Caco-2 (cell line): ENCODE measurements around the gene HOXB9. TPM values are rescaled to one million over a fixed set of nuclear protein-coding genes. Genes with fewer than 3 reads are reported as not detected.

Experiments
- BruUV-seq: library from RNA; stranded (reverse); fragments of 400-500 nt; replicated peaks from 2 replicates; lab custom pipeline; 2021; lab: Mats Ljungman, UMichigan
- CTCF ChIA-PET: fragments of 300-600 bp; sonication (Branson Sonifier 250); formaldehyde crosslinking; loops from one replicate; lab custom pipeline; 2022; ENCODE audit warnings: antibody characterized with exemption; lab: Charles Lee
- POLR2A ChIA-PET: fragments of 300-600 bp; sonication (Branson Sonifier 250); formaldehyde crosslinking; loops from one replicate; lab custom pipeline; 2022; ENCODE audit warnings: antibody characterized with exemption; lab: Charles Lee
- DNase-seq, 2 experiments: peaks; one replicate each; pipeline versions ENCODE4 v3.0.0 to v3.0.0-alpha.2; 2020 to 2022
- H3K27me3 ChIP-seq: replicated peaks from 2 replicates; pipeline ENCODE4 v1.6.0; 2011; ENCODE audit warnings: low read length; ENCODE audit not compliant: control insufficient read depth, insufficient read depth
- H3K36me3 ChIP-seq: 2 replicates; pipeline ENCODE4 v1.5.1; 2011; ENCODE audit warnings: low read length; ENCODE audit not compliant: control insufficient read depth, insufficient read depth
- H3K4me1 ChIP-seq: fragments of 250-450 bp; sonication (Bioruptor Pico); 2 replicates; pipeline ENCODE4 v1.5.1; 2020; ENCODE audit warnings: mild to moderate bottlenecking
- H3K4me3 ChIP-seq: 2 replicates; pipeline ENCODE4 v1.5.1; 2011; ENCODE audit warnings: low read depth, mild to moderate bottlenecking, control low read depth, low read length
- H3K9me3 ChIP-seq: fragments of 250-450 bp; sonication (Bioruptor Pico); 2 replicates; pipeline ENCODE4 v1.5.1; 2020; ENCODE audit warnings: mild to moderate bottlenecking, moderate library complexity
- H3K27ac Mint-ChIP-seq: one replicate; pipeline ENCODE4 v1.8.0; 2022; ENCODE audit warnings: mixed read lengths; ENCODE audit not compliant: unreplicated experiment
- H3K27me3 Mint-ChIP-seq: one replicate; pipeline ENCODE4 v1.8.0; 2022; ENCODE audit warnings: mixed read lengths; ENCODE audit not compliant: insufficient read depth, unreplicated experiment
- H3K36me3 Mint-ChIP-seq: one replicate; pipeline ENCODE4 v1.8.0; 2022; ENCODE audit warnings: mild to moderate bottlenecking, mixed read lengths; ENCODE audit not compliant: insufficient read depth, unreplicated experiment
- H3K4me1 Mint-ChIP-seq: one replicate; pipeline ENCODE4 v1.8.0; 2022; ENCODE audit warnings: low read depth, mixed read lengths; ENCODE audit not compliant: unreplicated experiment
- H3K4me3 Mint-ChIP-seq: one replicate; pipeline ENCODE4 v1.8.0; 2022; ENCODE audit warnings: mild to moderate bottlenecking, moderate library complexity, mixed read lengths; ENCODE audit not compliant: unreplicated experiment
- H3K9me3 Mint-ChIP-seq: one replicate; pipeline ENCODE4 v1.8.0; 2022; ENCODE audit warnings: mixed read lengths; ENCODE audit not compliant: unreplicated experiment
- intact Hi-C: fragments of 100-400 bp; cut with micrococcal nuclease; formaldehyde crosslinking; loops from one replicate; pipeline ENCODE4 v1.10.0; 2022; ENCODE audit not compliant: unreplicated experiment
- total RNA-seq: library from RNA; stranded (reverse); gene quantifications from 2 replicates; pipeline ENCODE4 v1.2.3, GENCODE V29; 2022
- TF ChIP-seq, protein P1 (sequence below), 2 experiments: fragments of 200-600 bp in 1 of 2; IDR thresholded peaks; 1 replicate in 1 of 2; 2 replicates in 1 of 2; pipeline versions ENCODE4 v1.5.1 to v1.8.0; 2011 to 2022; ENCODE audit warnings: antibody characterized with exemption in 1 of 2, control low read depth in 1 of 2, inconsistent platforms in 1 of 2, low read depth in 1 of 2, low read length in 1 of 2, mild to moderate bottlenecking in 1 of 2, moderate library complexity in 1 of 2; ENCODE audit not compliant: insufficient read depth in 1 of 2, severe bottlenecking in 1 of 2, unreplicated experiment in 1 of 2

Gene HOXB9
- total RNA-seq, 1 experiment from 2014 or later = 4.5 TPM

DNA sequence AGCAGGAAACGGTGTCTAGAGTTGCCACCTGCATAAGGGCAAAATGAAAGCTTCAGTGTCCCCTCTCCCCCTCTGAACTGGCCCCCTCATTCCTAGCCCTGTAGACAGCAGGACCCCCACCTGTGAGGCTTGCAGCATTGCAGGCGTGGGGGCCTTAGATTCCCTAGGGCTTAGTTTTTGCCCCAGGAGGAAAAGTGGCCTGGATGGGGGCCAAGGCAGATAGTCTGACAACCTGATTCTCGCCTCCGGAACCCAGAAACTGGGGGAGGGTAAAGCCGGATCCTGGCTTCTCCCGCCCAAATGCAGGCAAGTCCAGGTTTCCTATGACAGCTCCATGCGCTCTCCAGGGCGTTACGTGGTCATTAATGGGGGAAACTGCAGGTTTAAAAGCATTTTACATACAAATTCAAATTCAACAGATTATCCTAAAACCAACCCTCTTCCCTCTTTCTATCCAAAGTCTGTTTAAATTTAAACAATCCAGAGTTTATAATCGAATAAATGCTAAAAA, 20.7 kb downstream of the HOXB9 start:
- Mint-ChIP-seq H3K27ac (no peak overlapping the region), H3K4me3 (no peak overlapping the region), H3K9me3 (no peaks in the 10 kb centered on the region), H3K36me3 (peaks cover 7% of the 10 kb centered on the region), H3K27me3 (peaks cover 10% of the 10 kb centered on the region), H3K4me1 (peaks cover 23% of the 10 kb centered on the region)
- no peaks in the 10 kb centered on the region; the same call in 1 of the 2 replicates for H3K27me3 ChIP-seq
- CTCF ChIA-PET = no interaction called here
- POLR2A ChIA-PET = no interaction called here
- no peak for DNase-seq
- H3K9me3 ChIP-seq = no peaks in the 10 kb centered on the region
- peaks cover 32% of the 10 kb centered on the region for H3K4me1 ChIP-seq
- no TSS peak for BruUV-seq
- no peak overlapping the region for H3K4me3 ChIP-seq
- intact Hi-C loops = no loop called here
- TF ChIP-seq, protein P1, sequence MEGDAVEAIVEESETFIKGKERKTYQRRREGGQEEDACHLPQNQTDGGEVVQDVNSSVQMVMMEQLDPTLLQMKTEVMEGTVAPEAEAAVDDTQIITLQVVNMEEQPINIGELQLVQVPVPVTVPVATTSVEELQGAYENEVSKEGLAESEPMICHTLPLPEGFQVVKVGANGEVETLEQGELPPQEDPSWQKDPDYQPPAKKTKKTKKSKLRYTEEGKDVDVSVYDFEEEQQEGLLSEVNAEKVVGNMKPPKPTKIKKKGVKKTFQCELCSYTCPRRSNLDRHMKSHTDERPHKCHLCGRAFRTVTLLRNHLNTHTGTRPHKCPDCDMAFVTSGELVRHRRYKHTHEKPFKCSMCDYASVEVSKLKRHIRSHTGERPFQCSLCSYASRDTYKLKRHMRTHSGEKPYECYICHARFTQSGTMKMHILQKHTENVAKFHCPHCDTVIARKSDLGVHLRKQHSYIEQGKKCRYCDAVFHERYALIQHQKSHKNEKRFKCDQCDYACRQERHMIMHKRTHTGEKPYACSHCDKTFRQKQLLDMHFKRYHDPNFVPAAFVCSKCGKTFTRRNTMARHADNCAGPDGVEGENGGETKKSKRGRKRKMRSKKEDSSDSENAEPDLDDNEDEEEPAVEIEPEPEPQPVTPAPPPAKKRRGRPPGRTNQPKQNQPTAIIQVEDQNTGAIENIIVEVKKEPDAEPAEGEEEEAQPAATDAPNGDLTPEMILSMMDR (IDR thresholded peaks at IDR 0.05; ENCODE audit: insufficient read depth in 1 of 2, low read depth in 1 of 2, low read length in 1 of 2, severe bottlenecking in 1 of 2, unreplicated experiment in 1 of 2) = no peak
- H3K36me3 ChIP-seq = no peaks in the 10 kb centered on the region

DNA sequence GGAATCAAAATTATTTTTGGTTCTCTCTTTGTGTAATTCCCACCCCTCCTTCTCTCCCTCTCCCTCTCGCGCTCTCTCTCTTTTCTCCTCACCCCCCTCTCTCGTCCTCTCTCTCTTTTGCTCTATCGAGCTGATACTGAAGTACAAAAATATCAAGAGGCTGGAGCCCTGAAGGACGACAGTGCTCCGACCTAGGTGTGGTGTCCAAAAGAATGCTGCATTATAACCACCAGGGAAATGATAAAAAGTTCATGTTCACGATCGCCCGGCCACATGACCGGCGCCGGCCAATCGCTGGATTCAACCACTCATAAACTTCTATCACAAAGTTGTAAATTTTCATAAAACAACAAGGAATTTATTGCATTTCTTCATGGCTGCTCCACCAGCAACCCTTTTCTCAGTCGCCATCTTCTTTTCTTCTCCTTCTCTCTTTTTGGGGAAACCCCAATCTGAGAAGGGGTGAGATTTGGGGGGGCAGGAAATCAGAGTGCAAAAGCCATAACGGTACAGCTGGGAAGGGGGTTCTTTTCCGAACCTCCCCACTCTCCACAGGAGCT, 21.3 kb downstream of the HOXB9 start, which contains the start of gene HOXB6:
HOXB6 (minus strand) TSS at position 217 of the 560 bp plus-strand sequence. CDS start 6,836 bp downstream, outside the sequence.
- H3K27ac Mint-ChIP-seq = no peak within 1 kb of the TSS
- no peak within 1 kb of the TSS for H3K4me3 ChIP-seq
- BruUV-seq = no TSS peak

DNA sequence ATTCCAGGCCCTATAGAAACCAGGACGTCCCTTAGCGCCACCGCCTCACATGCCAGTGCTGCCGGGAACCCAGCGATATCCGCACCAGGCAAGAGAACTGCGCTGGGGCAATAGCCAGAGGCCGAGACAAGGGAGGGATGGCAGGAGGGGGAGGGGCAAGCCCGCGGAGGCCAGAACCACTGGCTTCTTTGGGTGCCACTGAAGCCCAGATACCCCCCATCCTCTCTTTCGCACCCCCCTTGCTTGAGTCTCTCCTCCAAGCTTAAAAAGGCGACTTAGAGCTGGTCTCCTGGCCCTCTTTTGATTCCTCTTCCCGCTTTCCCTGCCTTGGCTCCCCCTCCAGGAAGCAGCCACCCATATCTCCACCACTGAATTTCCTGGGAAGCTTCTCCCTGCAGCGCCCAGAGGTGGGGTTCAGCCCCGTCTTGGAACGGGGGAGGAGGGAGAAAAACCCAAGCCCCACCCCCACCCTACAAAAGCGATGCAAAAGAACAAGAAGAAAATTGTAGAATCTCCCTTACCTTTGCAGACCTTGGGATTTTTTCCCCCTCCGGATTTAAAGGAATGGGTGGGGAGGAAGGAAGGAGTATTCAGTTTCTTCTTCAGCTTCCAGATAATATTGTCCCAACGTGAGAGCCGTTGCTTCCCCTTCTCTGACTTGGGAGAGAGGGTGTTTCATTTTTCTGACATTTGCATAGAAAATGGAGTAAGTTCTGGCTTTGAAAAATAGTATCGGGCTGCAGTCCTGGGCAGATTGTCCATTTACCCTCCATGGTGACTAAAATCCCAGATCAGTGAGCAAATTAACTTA, 22.0 kb downstream of the HOXB9 start:
- Histone ChIP-seq H3K9me3 (no peaks in the 10 kb centered on the region), H3K4me3 (no peak overlapping the region), H3K27me3 (no peaks in the 10 kb centered on the region; the same call in 1 of the 2 replicates), H3K36me3 (no peaks in the 10 kb centered on the region), H3K4me1 (peaks cover 35% of the 10 kb centered on the region)
- H3K4me1 Mint-ChIP-seq = peaks cover 35% of the 10 kb centered on the region
- intact Hi-C loops = no loop called here
- H3K27me3 Mint-ChIP-seq = peaks cover 12% of the 10 kb centered on the region
- H3K36me3 Mint-ChIP-seq = peaks cover 5% of the 10 kb centered on the region
- no peak overlapping the region for H3K27ac Mint-ChIP-seq
- ChIA-PET POLR2A (no interaction called here), CTCF (interaction anchor here (0.6 to 0.7 kb wide), 6 partner anchors 12 to 268 kb away, joined by 3 to 11 read pairs (median 4); no protein-coding TSS in a partner anchor)
- no TSS peak for BruUV-seq
- H3K4me3 Mint-ChIP-seq = no peak overlapping the region
- TF ChIP-seq, protein P1 (IDR thresholded peaks at IDR 0.05; ENCODE audit: insufficient read depth in 1 of 2, low read depth in 1 of 2, low read length in 1 of 2, severe bottlenecking in 1 of 2, unreplicated experiment in 1 of 2) = no peak
- no peak for DNase-seq
- no peaks in the 10 kb centered on the region for H3K9me3 Mint-ChIP-seq

More for the DNA sequence above, 21.3 kb downstream of the HOXB9 start, which contains the start of gene HOXB6:
- H3K36me3 ChIP-seq = no peaks in the 10 kb centered on the region
- POLR2A ChIA-PET = no interaction called here
- H3K9me3 Mint-ChIP-seq = no peaks in the 10 kb centered on the region
- H3K27me3 Mint-ChIP-seq = peaks cover 10% of the 10 kb centered on the region
- CTCF ChIA-PET = interaction anchor here (0.6 kb wide), 1 partner anchor 12 kb away, joined by 4 read pairs; no protein-coding TSS in a partner anchor
- H3K4me3 Mint-ChIP-seq = no peak within 1 kb of the TSS
- H3K27me3 ChIP-seq = no peaks in the 10 kb centered on the region; the same call in 1 of the 2 replicates
- H3K9me3 ChIP-seq = no peaks in the 10 kb centered on the region
- DNase-seq = no peak
- intact Hi-C loops = no loop called here
- peaks cover 37% of the 10 kb centered on the region for H3K4me1 ChIP-seq
- H3K4me1 Mint-ChIP-seq = peaks cover 29% of the 10 kb centered on the region
- peaks cover 5% of the 10 kb centered on the region for H3K36me3 Mint-ChIP-seq
- TF ChIP-seq, protein P1 (IDR thresholded peaks at IDR 0.05; ENCODE audit: insufficient read depth in 1 of 2, low read depth in 1 of 2, low read length in 1 of 2, severe bottlenecking in 1 of 2, unreplicated experiment in 1 of 2) = no peak
